Fibroblast of lung (primary cell): ENCODE data around the gene GRB10. TPM values are rescaled to one million over a fixed set of nuclear protein-coding genes. Genes with fewer than 3 reads are reported as not detected.

Source experiments
- DNase-seq, 2 donors: peaks; one replicate each; pipeline versions ENCODE4 v3.0.0 to v3.0.0-alpha.2; 2010; ENCODE audit warnings: low read depth in 2 of 2
- H2AFZ ChIP-seq: 2 replicates; pipeline ENCODE4 v1.5.1; 2012; ENCODE audit warnings: low read length, control low read depth, inconsistent platforms
- H3K27ac ChIP-seq: 2 replicates; pipeline ENCODE4 v1.5.1; 2011; ENCODE audit warnings: low read length, control low read depth; ENCODE audit not compliant: insufficient read depth
- H3K27me3 ChIP-seq: 2 replicates; pipeline ENCODE4 v1.5.1; 2011; ENCODE audit warnings: mild to moderate bottlenecking, low read length; ENCODE audit not compliant: control insufficient read depth, insufficient read depth
- H3K36me3 ChIP-seq: 2 replicates; pipeline ENCODE4 v1.5.1; 2011; ENCODE audit warnings: low read length; ENCODE audit not compliant: control insufficient read depth, insufficient read depth
- H3K4me1 ChIP-seq: 2 replicates; pipeline ENCODE4 v1.5.1; 2011; ENCODE audit warnings: low read length; ENCODE audit not compliant: control insufficient read depth, insufficient read depth; ENCODE audit errors: extremely low read depth
- H3K4me2 ChIP-seq: 2 replicates; pipeline ENCODE4 v1.5.1; 2011; ENCODE audit warnings: low read length, control low read depth; ENCODE audit not compliant: insufficient read depth; ENCODE audit errors: extremely low read depth
- H3K4me3 ChIP-seq, 4 experiments: fragments of 200-600 bp in 1 of 4; sonication (generic) in 1 of 4; replicated peaks in 1 of 4; 2 replicates each; pipeline ENCODE4 v1.5.1; 2011 to 2016; ENCODE audit warnings: low read length in 4 of 4, low read depth in 3 of 4, mild to moderate bottlenecking in 3 of 4, control low read depth in 2 of 4, inconsistent platforms in 1 of 4, mixed read lengths in 1 of 4; ENCODE audit not compliant: insufficient read depth in 1 of 4; ENCODE audit errors: control extremely low read depth in 1 of 4
- H3K79me2 ChIP-seq: 2 replicates; pipeline ENCODE4 v1.5.1; 2012; ENCODE audit warnings: mild to moderate bottlenecking, low read length, inconsistent platforms; ENCODE audit not compliant: control insufficient read depth, insufficient read depth
- H3K9ac ChIP-seq: 2 replicates; pipeline ENCODE4 v1.5.1; 2011; ENCODE audit warnings: mild to moderate bottlenecking, low read length, control low read depth; ENCODE audit not compliant: insufficient read depth
- H3K9me3 ChIP-seq: 2 replicates; pipeline ENCODE4 v1.5.1; 2012; ENCODE audit warnings: low read depth, low read length; ENCODE audit not compliant: control insufficient read depth, insufficient read depth
- H4K20me1 ChIP-seq: 2 replicates; pipeline ENCODE4 v1.5.1; 2011; ENCODE audit warnings: low read length; ENCODE audit not compliant: control insufficient read depth, insufficient read depth; ENCODE audit errors: extremely low read depth
- CTCF ChIP-seq, 2 donors: IDR thresholded peaks in 1 of 2; conservative IDR thresholded peaks in 1 of 2; 1 replicate in 1 of 2; 2 replicates in 1 of 2; pipeline ENCODE4 v1.5.1; 2011 to 2012; ENCODE audit warnings: low read length in 2 of 2, control low read depth in 1 of 2, inconsistent platforms in 1 of 2, low read depth in 1 of 2, mild to moderate bottlenecking in 1 of 2
- EZH2 ChIP-seq: IDR thresholded peaks from 2 replicates; pipeline ENCODE4 v1.5.1; 2012; ENCODE audit warnings: low read length, control low read depth, mild to moderate bottlenecking; ENCODE audit errors: missing control alignments
- polyA plus RNA-seq, 2 donors: library from polyadenylated mRNA; depleted of rRNA in 1 of 2; stranded (reverse) in 1 of 2; unstranded in 1 of 2; fragments of >200 nt; gene quantifications; 2 replicates each; pipeline ENCODE4 v1.2.1, GENCODE V29; 2011 to 2012; ENCODE audit warnings: missing spikeins in 1 of 2
- total RNA-seq: library from RNA; depleted of rRNA; stranded (reverse); fragments of >200 nt; gene quantifications from 2 replicates; pipeline ENCODE4 v1.2.1, GENCODE V29; 2014

The GRB10 gene
- total and polyA plus RNA-seq, 2 donors (not counting 1 experiment from before 2014, with no cell fraction given) = 11.1 to 64.1 TPM

GRCh38 chr7:50649259-50649885, 133.3 kb downstream of the GRB10 start:
- no peaks in the 10 kb centered on the region for H3K27me3 ChIP-seq
- no peak overlapping the region for H3K9ac ChIP-seq
- no peak overlapping the region for H2AFZ ChIP-seq
- H3K79me2 ChIP-seq = no peaks in the 10 kb centered on the region
- DNase-seq = no peak
- H3K27ac ChIP-seq = no peak overlapping the region
- H3K4me3 ChIP-seq = no peak overlapping the region
- no peaks in the 10 kb centered on the region for H3K36me3 ChIP-seq
- no peaks in the 10 kb centered on the region for H3K4me1 ChIP-seq
- no peak overlapping the region for H3K4me2 ChIP-seq
- H4K20me1 ChIP-seq = no peaks in the 10 kb centered on the region
- TF ChIP-seq CTCF (conservative IDR thresholded peaks at IDR 0.05 in 1 of 2, IDR thresholded peaks at IDR 0.05 in 1 of 2; ENCODE audit: low read depth in 1 of 2, low read length in 2 of 2) (no peak), EZH2 (no peak)
- H3K9me3 ChIP-seq = no peaks in the 10 kb centered on the region

- Histone ChIP-seq H3K79me2 (no peaks in the 10 kb centered on the region), H3K27ac (no peak overlapping the region), H3K9me3 (no peaks in the 10 kb centered on the region), H3K9ac (no peak overlapping the region), H3K36me3 (no peaks in the 10 kb centered on the region), H3K4me1 (no peaks in the 10 kb centered on the region), H3K27me3 (no peaks in the 10 kb centered on the region), H3K4me2 (no peak overlapping the region), H2AFZ (no peak overlapping the region), H4K20me1 (no peaks in the 10 kb centered on the region), H3K4me3 (no peak overlapping the region)
- no peak for DNase-seq
- TF ChIP-seq CTCF (conservative IDR thresholded peaks at IDR 0.05 in 1 of 2, IDR thresholded peaks at IDR 0.05 in 1 of 2; ENCODE audit: low read depth in 1 of 2, low read length in 2 of 2) (no peak), EZH2 (no peak)
Observed at GRCh38 chr7:50648570-50649169, 134.0 kb downstream of the GRB10 start.

- Histone ChIP-seq H3K9ac (no peak overlapping the region), H3K36me3 (no peaks in the 10 kb centered on the region), H3K4me1 (no peaks in the 10 kb centered on the region), H3K9me3 (no peaks in the 10 kb centered on the region), H2AFZ (no peak overlapping the region), H3K4me2 (no peak overlapping the region), H3K79me2 (no peaks in the 10 kb centered on the region), H4K20me1 (no peaks in the 10 kb centered on the region), H3K4me3 (no peak overlapping the region), H3K27ac (no peak overlapping the region), H3K27me3 (no peaks in the 10 kb centered on the region)
- DNase-seq = no peak
- TF ChIP-seq CTCF (conservative IDR thresholded peaks at IDR 0.05 in 1 of 2, IDR thresholded peaks at IDR 0.05 in 1 of 2; ENCODE audit: low read depth in 1 of 2, low read length in 2 of 2) (no peak), EZH2 (no peak)
Observed at GRCh38 chr7:50648076-50648475, 134.6 kb downstream of the GRB10 start.
